ENCODE results near the gene TEX35.
"Not testable (repeated sequence)": the region's sequence is repeated elsewhere in the genome, so short reads cannot be mapped to it uniquely, and the experiment has no call there.

TEX35 gene

DNA sequence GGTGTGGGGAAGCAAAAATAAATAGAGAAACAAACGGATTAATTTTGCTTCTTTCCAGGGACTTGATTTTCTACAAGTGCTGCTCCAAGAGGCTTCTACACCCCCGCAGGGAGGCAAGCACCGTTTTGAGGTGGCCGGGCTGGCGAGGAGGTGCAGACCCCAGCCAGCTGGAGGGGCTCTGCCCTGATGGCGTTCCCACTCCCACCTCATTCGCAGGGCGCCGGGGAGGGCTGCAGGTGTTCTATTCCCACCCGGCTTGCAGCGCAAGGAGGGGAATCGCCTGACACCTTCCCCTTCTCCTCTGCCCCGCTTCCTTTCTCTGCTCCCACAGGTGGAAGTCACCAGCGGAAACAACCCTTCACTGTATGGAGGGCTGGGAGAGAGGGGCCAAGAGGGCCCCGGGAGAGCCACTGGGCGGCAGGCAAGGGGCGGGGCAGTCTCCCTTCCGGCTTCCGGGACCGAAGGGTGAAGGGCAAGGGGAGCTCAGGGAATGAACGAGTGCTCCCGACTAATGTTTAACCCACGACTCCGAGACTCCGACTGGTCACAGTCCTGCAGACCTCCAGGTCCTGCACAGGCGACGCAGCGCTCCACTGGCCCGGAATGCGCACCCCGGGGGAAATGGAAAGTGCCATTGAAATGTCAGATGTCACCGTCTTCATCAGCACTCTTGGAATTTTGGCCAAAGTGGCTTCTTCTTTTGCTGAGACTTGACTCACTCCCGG is 29.1 kb downstream of the TEX35 start:
- DNase-seq (ENCODE audit: low spot score), result peak; percentile 42

DNA sequence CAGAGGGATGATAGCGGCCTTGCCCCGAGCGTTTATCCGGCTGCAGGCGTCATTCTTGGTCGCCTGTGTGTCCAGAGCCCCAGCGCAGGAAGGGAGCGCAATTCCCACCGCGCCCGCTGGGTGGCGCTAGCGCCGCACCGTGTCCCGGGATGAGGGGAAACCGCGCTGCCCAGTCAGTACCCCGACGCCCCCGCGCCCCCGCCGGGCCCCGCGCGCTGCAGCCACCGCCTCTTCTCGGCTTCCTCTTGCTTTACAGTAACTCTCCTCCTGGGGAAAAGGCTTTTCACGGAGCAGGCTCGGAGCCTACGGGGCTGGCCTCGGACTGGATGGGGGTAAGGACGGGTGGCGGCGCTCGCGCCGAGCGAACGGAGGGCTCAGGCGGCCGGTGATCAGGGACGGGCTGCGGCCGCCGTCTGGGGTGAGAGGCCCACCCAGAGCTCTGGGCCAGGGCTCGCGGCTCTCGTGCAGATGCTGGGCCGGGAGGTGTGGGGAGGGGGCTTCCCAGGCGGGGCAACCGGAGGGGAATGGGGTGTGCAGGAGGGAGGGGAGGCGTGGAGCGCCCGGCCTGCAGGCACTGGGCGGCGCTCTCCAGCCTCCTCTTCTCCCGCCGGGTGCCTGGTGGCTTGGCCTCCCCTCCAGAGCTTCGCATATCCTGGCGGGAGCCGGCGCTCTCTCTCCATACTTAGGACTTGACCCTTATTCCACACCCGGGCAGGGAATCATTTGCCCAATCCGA is 29.8 kb downstream of the TEX35 start:
- peak; percentile 91 for DNase-seq (ENCODE audit: low spot score)

DNA sequence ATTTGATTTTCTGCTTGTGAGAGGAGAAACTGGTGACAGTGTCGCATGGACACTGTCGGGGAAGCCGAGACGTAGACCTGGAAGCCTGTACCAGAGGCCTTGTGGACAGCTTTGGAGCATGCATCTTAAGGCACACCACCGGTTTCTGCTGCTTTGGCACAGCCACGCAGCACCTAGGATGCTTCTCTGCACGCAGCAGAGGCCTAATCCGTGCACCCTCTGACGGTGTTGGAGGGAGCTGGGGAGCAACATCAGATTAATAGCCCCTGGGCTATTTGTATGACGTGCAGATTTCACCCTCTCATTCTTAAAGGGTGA is 30.3 kb downstream of the TEX35 start:
- DNase-seq (ENCODE audit: low spot score), result peak; percentile 1

DNA sequence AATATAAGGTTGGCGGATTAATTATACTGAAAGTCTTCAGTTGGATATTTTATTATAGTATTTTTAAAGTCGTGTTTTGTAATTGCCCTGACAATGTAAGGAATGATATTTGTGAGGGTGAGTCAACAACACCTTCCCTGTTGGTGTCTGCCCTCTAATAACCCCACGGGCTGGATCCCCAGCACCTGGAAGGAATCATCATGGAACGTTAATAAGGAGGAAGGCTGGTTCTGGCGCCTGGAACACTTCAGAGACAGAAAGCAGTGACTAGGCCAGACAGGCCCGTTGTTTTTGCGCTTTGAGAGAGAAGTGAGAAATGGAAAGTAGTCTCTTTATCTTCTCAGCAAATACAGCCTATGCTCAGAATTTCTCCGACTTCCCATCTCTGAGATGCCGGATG is 31.6 kb downstream of the TEX35 start:
- no peak for DNase-seq (ENCODE audit: low spot score)

DNA sequence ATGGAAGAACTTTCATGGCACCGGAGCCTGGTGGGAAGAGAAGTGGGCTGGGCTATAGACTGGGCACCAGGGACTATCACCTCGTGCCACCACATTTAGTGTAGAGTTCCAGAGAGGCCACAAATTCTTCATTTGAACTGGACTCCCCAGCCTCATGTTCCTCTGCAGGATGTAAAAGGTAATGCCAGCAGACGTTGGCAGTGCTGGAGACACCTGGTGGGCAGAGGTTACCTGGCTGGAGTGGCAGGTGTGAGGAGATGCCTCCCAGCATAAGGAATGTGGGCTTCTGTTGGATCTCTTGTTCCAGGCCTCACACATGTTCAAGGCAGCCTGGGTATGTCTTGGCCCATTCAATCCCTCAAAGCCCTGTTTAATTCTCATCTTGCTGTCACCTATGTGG is 35.2 kb downstream of the TEX35 start:
- DNase-seq (ENCODE audit: low spot score), result no peak

DNA sequence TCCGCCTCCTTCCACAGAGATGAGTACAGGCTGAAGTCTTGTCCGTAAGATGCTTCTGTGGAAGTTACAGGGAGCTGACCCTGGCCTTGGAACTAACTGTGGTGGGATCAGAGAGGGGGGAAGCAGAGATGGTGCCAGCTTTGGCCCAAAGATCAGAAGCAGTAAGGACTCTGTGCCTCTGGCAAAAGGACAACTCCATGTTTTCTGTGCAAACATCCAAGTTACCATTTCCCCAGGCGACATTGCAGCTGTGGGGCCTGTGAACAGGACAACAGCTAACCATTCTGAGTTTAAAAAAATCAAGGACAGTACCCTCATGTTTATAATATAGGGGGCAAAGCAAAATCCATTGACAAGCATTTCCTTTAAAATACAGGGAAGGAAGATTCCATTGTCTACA is 38.4 kb downstream of the TEX35 start:
- no peak for DNase-seq (ENCODE audit: low spot score)

DNA sequence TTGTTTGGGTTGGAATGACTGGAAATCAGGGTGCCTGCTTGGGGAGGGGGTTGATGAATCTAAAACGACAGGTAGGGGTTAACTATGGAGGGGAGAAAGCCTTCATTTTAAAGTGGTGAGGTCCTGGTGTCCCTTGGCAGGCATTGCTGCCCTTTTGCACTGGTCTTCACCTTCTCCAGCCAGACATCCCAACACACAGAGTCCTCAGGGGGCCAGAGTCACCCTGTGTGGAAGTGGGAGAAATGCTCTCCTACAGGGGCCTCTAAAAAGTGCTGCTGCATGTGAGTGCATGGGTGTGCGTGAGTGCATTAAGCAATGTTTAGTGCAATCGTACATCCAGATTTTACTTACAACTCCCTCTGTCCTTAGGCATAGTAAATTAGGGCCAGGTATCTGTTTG is 39.0 kb downstream of the TEX35 start:
- no peak for DNase-seq (ENCODE audit: low spot score)

DNA sequence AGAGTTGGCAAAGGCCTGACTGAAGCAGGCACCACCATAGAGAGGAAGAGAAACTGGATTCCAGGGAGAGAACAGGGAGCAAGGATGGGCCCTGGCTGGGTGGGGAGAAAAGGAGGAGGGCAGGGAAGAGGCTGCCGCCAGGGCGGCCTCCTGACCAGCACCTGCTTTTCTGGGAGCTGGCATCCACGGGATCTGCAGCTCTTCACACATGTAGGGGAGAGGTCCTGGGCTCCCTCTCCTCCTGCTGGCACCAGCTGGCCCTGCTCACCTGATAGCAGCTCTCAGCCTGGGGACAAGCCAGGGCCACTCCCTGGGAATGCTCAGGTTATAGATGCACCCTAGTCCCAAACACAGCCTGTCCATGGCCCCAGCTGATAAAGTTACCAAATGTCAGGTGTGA is 39.9 kb downstream of the TEX35 start:
- no peak for DNase-seq (ENCODE audit: low spot score)

DNA sequence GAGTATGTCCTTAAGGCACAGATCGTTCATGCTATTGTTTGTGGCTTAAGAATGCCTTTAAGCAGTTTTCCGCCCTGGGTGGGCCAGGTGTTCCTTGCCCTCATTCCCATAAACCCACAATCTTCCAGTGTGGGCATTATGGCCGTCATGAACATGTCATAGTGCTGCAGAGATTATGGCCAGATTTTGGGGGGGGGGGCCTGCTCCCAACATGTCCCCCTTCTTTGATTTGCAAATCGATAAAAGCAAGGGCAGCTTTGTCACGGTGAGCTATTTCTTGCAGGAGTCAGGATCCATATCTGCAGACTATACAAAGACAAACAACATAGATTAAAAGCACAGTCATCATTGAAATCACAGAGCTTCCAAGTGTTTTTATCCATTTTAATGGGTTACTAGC is 41.4 kb downstream of the TEX35 start:
- DNase-seq (ENCODE audit: low spot score), result not testable (repeated sequence)

DNA sequence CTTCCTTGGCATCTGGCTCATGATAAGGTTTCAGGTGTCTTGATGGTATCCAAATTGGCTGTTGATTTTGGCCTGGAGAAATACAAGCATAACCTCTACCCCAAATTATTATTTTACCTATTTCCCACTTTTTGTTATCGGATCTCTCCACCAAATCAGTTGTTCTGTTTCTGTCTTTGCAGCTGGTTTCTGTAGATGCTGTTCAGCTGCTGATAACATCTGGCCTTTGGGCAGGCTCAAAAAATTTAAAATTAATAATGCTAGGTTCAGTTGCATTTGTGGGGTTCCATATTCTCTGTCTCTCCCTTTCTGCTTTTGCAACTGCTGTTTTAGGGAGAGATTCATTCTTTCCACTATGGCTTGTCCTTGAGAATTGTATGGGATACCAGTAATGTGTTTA is 42.7 kb downstream of the TEX35 start:
- not testable (repeated sequence) for DNase-seq (ENCODE audit: low spot score)

DNA sequence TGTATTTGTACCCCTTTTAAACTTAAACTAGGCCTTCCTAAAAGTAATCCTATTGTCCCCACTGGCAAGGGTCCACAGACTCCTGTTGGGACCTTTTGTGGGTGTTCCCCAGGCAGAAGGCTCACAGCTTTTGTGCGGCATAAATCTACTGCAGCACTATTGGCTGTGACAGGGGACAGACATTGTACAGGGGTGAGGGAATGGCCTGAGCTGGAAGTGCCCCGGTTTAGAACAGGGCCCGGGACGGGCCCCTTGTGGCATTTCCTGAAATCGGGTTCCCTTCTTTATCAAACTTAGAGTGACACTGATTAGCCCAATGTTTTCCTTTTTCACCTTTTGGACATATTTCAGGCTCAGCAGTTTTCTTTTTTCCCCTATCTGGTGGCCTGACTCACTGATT is 45.9 kb downstream of the TEX35 start:
- DNase-seq (ENCODE audit: low spot score), result not testable (repeated sequence)

DNA sequence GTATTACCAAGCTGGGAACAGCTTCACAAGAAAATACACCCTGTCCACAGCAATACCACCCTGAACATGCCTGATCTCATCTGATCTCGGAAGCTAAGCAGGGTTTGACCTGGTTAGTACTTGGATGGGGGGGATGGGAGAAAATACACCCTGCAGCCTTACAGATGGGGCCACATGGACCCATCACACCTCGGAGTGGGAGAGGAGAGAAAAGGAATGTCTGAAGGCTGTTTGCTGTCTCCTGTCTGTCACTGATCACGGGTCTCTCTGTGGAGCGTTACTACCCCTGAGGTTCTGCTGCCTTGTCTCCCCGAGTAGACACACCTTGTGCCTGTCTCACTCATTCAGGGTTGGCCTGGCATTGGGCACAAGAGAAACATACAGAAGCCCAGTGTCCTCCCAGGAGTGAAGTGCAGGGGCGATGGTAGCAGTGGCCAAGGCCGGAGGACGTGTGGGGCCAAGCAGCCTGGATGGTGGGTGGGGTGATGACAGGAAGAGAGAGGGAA is 48.0 kb downstream of the TEX35 start:
- no peak for DNase-seq (ENCODE audit: low spot score)

DNA sequence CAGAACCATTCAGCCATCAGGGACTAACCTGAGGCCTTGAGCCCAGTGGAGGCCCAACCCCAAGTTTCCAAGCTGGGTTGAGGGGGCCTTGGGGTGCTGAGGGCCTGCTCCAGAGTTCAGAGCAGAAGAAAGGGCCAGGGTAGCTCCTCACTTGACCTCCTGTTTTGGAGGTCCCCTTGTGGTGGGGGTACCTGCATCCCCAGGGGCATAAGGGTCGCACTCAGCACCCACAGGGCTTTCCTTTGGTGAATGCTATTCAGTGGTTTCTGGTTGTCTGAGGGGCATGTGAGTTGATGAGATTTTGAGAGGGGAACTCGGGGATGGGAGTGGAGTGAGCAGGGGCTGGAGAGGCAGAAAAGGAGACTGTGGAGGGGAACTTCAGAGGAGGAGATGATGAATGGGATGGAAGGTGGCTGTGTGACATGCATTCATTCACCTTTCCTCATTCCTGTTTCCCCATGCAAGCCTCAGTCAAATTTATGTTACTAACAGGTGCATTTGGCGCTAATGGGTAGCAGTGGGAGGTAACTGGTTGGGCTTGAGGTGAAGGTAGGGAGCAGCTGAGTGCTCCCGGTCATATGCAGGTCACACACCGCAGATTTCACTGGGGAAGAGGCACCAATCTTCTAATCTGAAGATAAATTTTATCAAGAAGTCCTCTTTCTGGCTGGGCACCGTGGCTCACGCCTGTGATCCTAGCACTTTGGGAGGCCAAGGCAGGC is 50.4 kb downstream of the TEX35 start:
- no peak for DNase-seq (ENCODE audit: low spot score)

DNA sequence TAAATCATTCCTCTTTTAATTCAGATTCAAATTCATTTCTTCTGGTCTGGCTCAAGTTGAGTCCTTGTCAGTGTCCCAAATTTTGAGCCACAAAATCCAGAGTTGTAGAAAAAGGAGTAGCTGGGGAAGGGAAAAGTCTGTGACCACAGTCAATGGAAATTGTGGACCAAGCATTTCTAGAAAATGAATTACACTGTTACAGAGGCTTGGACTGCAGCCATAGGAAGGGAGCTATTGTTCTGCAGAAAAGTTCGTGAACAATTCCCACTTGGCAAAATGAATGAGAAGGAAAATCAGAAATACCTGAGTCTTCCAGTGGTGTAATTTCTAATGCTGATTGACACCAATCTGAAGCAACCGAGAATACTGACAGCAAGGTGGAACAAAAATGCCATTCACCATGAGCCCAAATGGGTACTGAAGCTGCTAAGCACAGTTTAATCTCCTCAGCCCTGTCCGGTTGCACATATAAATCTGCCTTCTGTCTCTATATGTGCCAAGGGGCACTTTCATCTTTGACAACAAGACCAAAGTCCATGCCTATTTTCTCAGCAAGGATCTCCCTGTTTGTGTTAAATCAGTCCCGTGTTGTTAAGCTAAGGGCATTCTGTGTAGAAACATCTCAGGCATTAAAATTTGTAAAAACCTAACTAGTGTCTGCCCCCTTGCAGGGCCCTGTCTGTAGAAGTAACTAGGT is 51.3 kb downstream of the TEX35 start:
- DNase-seq (ENCODE audit: low spot score), result no peak

DNA sequence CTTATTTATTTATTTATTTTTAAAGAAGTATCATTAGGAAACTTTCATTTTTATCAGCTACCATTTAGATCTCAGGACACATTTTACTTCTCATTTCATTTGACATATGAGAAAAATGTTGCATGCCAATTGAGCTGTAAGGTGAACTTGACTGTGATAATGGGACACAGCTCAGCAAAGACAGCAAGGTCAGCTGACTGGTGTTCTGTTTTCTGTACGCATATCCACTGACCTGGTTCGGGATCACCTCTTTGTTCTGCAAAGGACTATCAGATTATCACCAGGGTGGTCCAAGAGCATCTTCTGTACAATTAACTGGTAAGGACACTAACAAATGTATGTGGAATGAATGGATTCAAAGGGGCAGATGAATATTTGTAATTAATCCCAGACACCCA is 51.9 kb downstream of the TEX35 start:
- DNase-seq (ENCODE audit: low spot score), result no peak

DNA sequence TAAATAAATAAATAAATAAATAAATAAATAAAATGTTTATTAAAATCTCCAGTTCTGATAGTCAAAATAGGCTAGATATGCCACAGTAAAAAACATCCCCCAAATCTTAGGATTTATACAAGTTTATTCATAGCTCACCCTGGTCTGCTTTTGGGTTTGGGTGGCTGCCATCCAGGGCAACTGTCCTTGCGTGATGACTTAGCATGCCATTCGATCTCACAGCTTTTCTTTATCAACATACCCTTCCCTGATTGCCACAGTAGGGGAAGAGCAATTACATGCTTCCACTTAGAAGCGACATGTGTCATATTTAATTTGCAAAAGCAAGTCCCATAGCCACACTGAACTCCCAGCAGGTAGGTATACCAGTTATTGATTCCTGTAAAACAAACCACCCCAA is 52.7 kb downstream of the TEX35 start:
- no peak for DNase-seq (ENCODE audit: low spot score)

DNA sequence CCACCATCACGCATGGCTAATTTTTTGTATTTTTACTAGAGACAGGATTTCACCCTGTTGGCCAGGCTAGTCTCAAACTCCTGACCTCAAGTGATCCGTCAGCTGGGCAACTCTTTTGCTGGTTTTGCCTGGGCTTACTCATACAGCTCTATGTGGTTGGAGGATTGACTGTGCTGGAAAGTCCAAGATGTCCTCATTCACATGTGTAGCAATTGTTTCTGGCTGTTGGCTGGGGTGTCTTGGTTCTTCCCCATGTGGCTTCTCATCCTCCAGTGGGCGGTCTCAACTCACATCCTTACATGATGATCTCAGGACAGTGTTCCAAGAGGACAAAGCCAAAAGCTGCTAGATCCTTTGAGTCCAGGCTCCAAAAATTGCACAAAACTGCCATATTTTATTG is 53.3 kb downstream of the TEX35 start:
- peak; percentile 17 for DNase-seq (ENCODE audit: low spot score)

DNA sequence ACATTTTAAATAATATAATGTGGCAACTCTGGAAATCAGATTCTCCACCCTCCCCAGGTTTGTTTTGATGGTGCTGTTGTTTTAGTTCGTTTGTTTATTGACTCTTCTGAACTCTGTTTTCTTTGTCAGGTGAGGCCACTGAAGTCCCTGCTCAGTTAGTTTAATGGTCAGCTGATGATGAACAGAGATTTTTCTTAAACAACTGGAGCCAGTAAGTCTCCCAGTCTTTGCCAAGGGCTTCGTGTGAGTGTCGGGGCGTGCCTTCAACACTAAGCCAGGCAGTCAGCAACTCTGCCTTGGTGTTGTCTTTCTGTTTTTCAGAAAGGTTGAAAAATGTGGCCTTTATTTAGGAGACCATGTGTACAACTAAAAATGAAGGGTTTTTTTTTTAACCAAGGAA is 58.9 kb downstream of the TEX35 start:
- no peak for DNase-seq (ENCODE audit: low spot score)
